Uterus (tissue), 4 donors: Measurements from ENCODE around the gene MRPL37. TPM values are rescaled to one million over a fixed set of nuclear protein-coding genes. Genes with fewer than 3 reads are reported as not detected.

Experiments
- DNase-seq, 2 donors: peaks; one replicate each; pipeline ENCODE4 v3.0.0-alpha.2; 2019 to 2020
- H3K27ac ChIP-seq, 2 donors: fragments of 200-600 bp; sonication (generic); 1 replicate in 1 of 2; 2 replicates in 1 of 2; pipeline ENCODE4 v1.5.1; 2016 to 2018
- H3K27me3 ChIP-seq, 2 donors: fragments of 200-600 bp; sonication (generic); one replicate each; pipeline ENCODE4 v1.5.1; 2018 to 2019; ENCODE audit warnings: control low read depth in 1 of 2
- H3K36me3 ChIP-seq, 2 donors: fragments of 200-600 bp; sonication (generic); one replicate each; pipeline ENCODE4 v1.5.1; 2019; ENCODE audit warnings: control low read depth in 1 of 2
- H3K4me1 ChIP-seq, 2 donors: fragments of 200-600 bp; sonication (generic); one replicate each; pipeline ENCODE4 v1.5.1; 2018 to 2019; ENCODE audit warnings: control low read depth in 1 of 2
- H3K4me3 ChIP-seq, 2 donors: fragments of 200-600 bp; sonication (generic); 1 replicate in 1 of 2; 2 replicates in 1 of 2; pipeline ENCODE4 v1.5.1; 2018 to 2019; ENCODE audit warnings: mild to moderate bottlenecking in 1 of 2
- H3K9me3 ChIP-seq, 2 donors: fragments of 200-600 bp; sonication (generic); one replicate each; pipeline ENCODE4 v1.5.1; 2019; ENCODE audit warnings: control low read depth in 1 of 2
- CTCF ChIP-seq, 4 experiments: fragments of 200-600 bp in 2 of 4; fragments of 450-650 bp in 2 of 4; sonication (generic) in 2 of 4; IDR thresholded peaks; one replicate each; pipeline ENCODE4 v1.5.1; 2016 to 2019; ENCODE audit warnings: antibody characterized with exemption in 4 of 4, mild to moderate bottlenecking in 2 of 4, moderate library complexity in 1 of 4
- POLR2A ChIP-seq, 2 donors: fragments of 450-650 bp; IDR thresholded peaks; one replicate each; pipeline ENCODE4 v1.6.1; 2016; ENCODE audit warnings: antibody characterized with exemption in 2 of 2, mild to moderate bottlenecking in 1 of 2, moderate library complexity in 1 of 2
- intact Hi-C: fragments of 100-400 bp; cut with DNase I; formaldehyde crosslinking; loops from one replicate; pipeline ENCODE4 v1.15.1; 2023; ENCODE audit warnings: low total_unique reads
- total RNA-seq, 4 donors: library from RNA; depleted of rRNA in 3 of 4; stranded (reverse); fragments of >200 nt in 3 of 4; gene quantifications; one replicate each; pipeline versions ENCODE4 v1.1.0 to v1.2.4, GENCODE V29; 2014 to 2023
- donor health status: DM: yes; HTN: yes; CAD: no.

MRPL37 gene
- total RNA-seq, 4 donors from 2014 or later = 4.4 to 52.9 (median 39.0) TPM

DNA sequence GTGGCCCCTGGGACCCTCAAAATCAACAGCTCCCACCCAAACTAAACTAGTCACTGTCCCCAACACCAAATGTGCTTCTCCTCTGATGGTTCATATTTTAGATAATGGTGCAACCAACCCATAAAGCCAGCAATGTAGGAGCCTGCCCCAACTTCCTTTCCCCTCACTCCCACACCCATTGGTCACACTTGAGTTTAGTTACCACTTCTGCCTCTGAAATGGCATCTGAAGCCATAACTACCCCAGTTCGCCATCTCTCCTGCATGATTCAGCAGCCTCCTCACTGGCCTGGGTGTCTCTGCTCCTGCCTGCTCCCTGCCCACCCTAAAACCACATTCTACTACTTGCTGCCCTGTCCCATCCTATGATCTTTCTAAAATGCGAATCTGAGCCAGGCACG, 43.8 kb upstream of the MRPL37 start:
- H3K4me1 ChIP-seq = no peaks in the 10 kb centered on the region
- DNase-seq = no peak
- H3K4me3 ChIP-seq = no peak overlapping the region
- TF ChIP-seq POLR2A (IDR thresholded peaks at IDR 0.05) (no peak), CTCF (IDR thresholded peaks at IDR 0.05) (no peak)
- H3K27me3 ChIP-seq = no peaks in the 10 kb centered on the region
- intact Hi-C loops = no loop called here
- H3K9me3 ChIP-seq = no peaks in the 10 kb centered on the region
- no peak overlapping the region for H3K27ac ChIP-seq
- no peaks in the 10 kb centered on the region for H3K36me3 ChIP-seq

DNA sequence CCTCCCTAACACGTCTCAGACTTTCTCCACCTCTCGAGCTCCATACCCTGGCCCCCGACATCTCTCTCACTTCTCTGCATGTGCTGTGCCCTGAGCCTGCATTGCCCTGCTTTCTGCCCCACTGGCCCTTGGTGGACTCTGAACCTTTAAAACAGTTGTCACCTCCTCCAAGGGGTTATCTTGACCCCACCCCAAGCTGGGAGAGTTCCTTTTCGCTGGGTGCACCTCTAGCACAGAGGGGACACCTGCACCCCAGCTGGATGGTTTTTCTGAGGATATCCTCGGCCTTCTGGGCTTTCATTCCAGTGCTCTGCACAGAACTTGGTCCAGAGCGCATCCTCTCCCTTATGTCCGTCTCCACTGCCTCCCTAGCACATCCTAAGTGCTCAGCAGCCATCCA, 43.0 kb upstream of the MRPL37 start:
- Histone ChIP-seq H3K4me1 (no peaks in the 10 kb centered on the region), H3K9me3 (no peaks in the 10 kb centered on the region), H3K4me3 (no peak overlapping the region), H3K36me3 (no peaks in the 10 kb centered on the region), H3K27ac (no peak overlapping the region), H3K27me3 (no peaks in the 10 kb centered on the region)
- intact Hi-C loops = no loop called here
- no peak for DNase-seq
- TF ChIP-seq POLR2A (IDR thresholded peaks at IDR 0.05) (no peak), CTCF (IDR thresholded peaks at IDR 0.05) (no peak)

DNA sequence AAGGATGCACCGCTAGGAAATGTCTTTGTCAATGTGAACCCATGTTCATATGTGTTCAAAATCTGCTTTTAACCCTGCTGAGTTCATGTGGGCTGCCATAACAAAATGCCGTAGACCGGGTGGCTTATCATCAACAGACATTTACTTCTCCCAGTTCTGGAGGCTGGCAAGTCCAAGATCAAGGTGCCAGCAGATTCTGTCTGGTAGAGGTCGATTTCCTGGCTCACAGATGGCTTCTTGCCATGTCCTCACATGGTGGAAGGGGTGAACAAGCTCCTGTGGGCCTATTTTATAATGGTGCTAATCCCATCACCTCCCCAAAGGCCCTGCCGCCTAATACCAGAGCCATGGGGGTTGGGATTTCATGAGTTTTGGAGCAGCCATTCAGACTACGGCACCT, 42.6 kb upstream of the MRPL37 start:
- no peaks in the 10 kb centered on the region for H3K4me1 ChIP-seq
- intact Hi-C loops = no loop called here
- TF ChIP-seq CTCF (IDR thresholded peaks at IDR 0.05) = no peak
- no peak for TF ChIP-seq POLR2A (IDR thresholded peaks at IDR 0.05)
- H3K4me3 ChIP-seq = no peak overlapping the region
- DNase-seq = no peak
- no peak overlapping the region for H3K27ac ChIP-seq
- no peaks in the 10 kb centered on the region for H3K36me3 ChIP-seq
- H3K9me3 ChIP-seq = no peaks in the 10 kb centered on the region
- no peaks in the 10 kb centered on the region for H3K27me3 ChIP-seq

DNA sequence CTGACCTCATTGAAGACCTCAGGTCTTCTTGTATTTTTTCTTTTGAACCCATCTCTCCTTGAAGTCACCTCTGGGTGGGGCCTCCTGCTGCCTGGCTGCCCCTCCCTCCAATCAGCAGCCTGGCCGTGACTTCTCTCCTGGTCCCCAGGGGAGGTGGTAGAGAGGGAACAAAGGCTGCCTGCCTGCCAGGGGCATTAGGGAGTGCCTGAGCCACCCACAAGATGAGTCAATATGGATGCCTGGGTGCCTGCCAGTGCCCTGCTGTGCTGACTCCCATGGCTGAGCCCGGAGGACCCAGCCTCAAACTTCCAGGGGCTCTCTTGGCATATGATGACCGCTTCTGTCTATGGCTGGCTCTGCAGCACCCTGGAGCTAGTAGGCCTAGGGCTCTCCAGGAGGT, 41.9 kb upstream of the MRPL37 start:
- H3K4me1 ChIP-seq = no peaks in the 10 kb centered on the region
- no peaks in the 10 kb centered on the region for H3K9me3 ChIP-seq
- DNase-seq = no peak
- H3K27me3 ChIP-seq = no peaks in the 10 kb centered on the region
- no peak overlapping the region for H3K4me3 ChIP-seq
- H3K36me3 ChIP-seq = no peaks in the 10 kb centered on the region
- intact Hi-C loops = no loop called here
- no peak overlapping the region for H3K27ac ChIP-seq
- TF ChIP-seq POLR2A (IDR thresholded peaks at IDR 0.05) = no peak

- Histone ChIP-seq H3K36me3 (no peaks in the 10 kb centered on the region), H3K4me3 (no peak overlapping the region), H3K27ac (no peak overlapping the region), H3K4me1 (no peaks in the 10 kb centered on the region), H3K9me3 (no peaks in the 10 kb centered on the region), H3K27me3 (no peaks in the 10 kb centered on the region)
- DNase-seq = no peak
- no peak for TF ChIP-seq CTCF (IDR thresholded peaks at IDR 0.05)
- no peak for TF ChIP-seq POLR2A (IDR thresholded peaks at IDR 0.05)
- intact Hi-C loops = no loop called here
These were observed 40.1 kb upstream of the MRPL37 start for GRCh38 chr1:54159733-54160316.

DNA sequence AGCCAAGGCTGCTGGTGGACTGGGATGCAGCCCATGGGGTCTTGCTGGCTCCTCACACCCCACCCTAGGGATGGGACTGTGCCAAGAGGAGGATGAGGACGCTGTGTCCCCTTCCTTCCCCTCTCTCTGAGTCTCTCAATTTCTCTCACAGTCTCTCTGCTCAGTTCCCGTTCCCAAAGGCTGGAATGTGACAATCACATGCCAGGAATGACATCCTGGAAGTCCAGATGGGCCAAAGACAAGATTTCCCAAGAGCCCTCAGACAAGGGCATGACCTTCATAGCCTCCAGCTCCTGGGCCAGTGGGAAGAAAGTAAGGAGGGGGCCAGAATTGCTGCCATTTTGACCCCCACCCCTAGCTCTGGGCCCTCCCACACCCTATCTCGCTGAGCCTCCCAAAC, 39.6 kb upstream of the MRPL37 start:
- no peak for TF ChIP-seq POLR2A (IDR thresholded peaks at IDR 0.05)
- Histone ChIP-seq H3K4me1 (no peaks in the 10 kb centered on the region), H3K9me3 (no peaks in the 10 kb centered on the region), H3K27me3 (no peaks in the 10 kb centered on the region), H3K27ac (no peak overlapping the region), H3K4me3 (no peak overlapping the region), H3K36me3 (no peaks in the 10 kb centered on the region)
- no peak for DNase-seq
- intact Hi-C loops = no loop called here
